GM13977 (cell line): ENCODE results near the gene WNK4.
A peak's percentile ranks its signal among the peaks of the same experiment; 100 is the strongest.

Source experiments
- DNase-seq: peaks from one replicate; pipeline ENCODE4 v3.0.0; 2012; ENCODE audit warnings: low spot score
- CTCF ChIP-seq: IDR thresholded peaks from 2 replicates; pipeline ENCODE4 v1.5.1; 2012; ENCODE audit warnings: mild to moderate bottlenecking, control low read depth; ENCODE audit not compliant: insufficient read depth; ENCODE audit errors: extremely low read depth, missing control alignments
- in situ Hi-C: fragments of 300-500 bp; cut with MboI; formaldehyde crosslinking; loops from one replicate; pipeline ENCODE4 v1.12.0; 2022; ENCODE audit warnings: low sequenced_read_pairs, low pct_unique_long_range_greater_than_20kb, mixed read lengths, inconsistent platforms; ENCODE audit not compliant: unreplicated experiment

The WNK4 gene

GRCh38 chr17:42797067-42798007 is 16.9 kb downstream of the WNK4 start:
- in situ Hi-C loops = no loop called here
- TF ChIP-seq CTCF = no peak
- DNase-seq = no peak

GRCh38 chr17:42798011-42798382 is 17.6 kb downstream of the WNK4 start:
- DNase-seq = no peak
- TF ChIP-seq CTCF = no peak
- in situ Hi-C loops = no loop called here

GRCh38 chr17:42798383-42799380 is 18.3 kb downstream of the WNK4 start, which contains the start of the genes CNTD1 and COA3:
Gene CNTD1, plus strand, starts transcription at chr17:42798861. Its CDS starts 207 bp downstream, at chr17:42799068.
Gene COA3, minus strand, starts transcription at chr17:42798704. Its CDS starts 23 bp downstream, at chr17:42798681.
- in situ Hi-C loops = no loop called here
- DNase-seq = peak; percentile 93
- no peak for TF ChIP-seq CTCF

- in situ Hi-C loops = no loop called here
- no peak for TF ChIP-seq CTCF
Observed at GRCh38 chr17:42803074-42803883, 22.9 kb downstream of the WNK4 start.

GRCh38 chr17:42804918-42805367 is 24.5 kb downstream of the WNK4 start:
- in situ Hi-C loops = no loop called here
- TF ChIP-seq CTCF = no peak

More at GRCh38 chr17:42803074-42803883, 22.9 kb downstream of the WNK4 start:
- no peak for DNase-seq

More at GRCh38 chr17:42804918-42805367, 24.5 kb downstream of the WNK4 start:
- no peak for DNase-seq
